Measurements from ENCODE around the gene SMS.

Gene SMS

GRCh38 chrX:22041907-22042530 is 101.5 kb downstream of the SMS start:
- DNase-seq: no peak

- no peak for DNase-seq
Measured at GRCh38 chrX:22043872-22044271, 103.4 kb downstream of the SMS start.
